GM19328 (cell line): ENCODE measurements around the gene MMRN2.
"Not testable (repeated sequence)": the region's sequence is repeated elsewhere in the genome, so short reads cannot be mapped to it uniquely, and the experiment has no call there.

Experiments
- ATAC-seq: cut with Tn5 transposase; IDR thresholded peaks from one replicate; pipeline ENCODE4 v1.9.1; 2021; ENCODE audit warnings: mild to moderate bottlenecking, moderate library complexity; ENCODE audit not compliant: unreplicated experiment

Gene MMRN2

DNA sequence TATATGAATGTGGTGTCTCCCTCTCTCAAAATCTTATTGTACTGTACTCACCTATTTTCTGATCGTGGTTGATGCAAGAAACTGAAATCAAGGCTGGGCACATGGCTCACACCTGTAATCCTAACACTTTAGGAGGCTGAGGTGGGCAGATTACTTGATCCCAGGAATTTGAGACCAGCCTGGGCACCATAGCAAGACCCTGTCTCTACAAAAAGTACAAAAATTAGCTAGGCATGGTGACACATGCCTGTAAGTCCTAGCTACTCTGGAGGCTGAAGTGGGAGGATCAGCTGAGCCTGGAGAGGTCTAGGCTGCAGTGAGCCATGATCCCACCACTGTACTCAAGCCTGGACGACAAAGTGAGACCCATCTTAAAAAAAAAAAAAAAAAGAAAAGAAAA lies 16.0 kb downstream of the MMRN2 start:
- ATAC-seq: no peak

DNA sequence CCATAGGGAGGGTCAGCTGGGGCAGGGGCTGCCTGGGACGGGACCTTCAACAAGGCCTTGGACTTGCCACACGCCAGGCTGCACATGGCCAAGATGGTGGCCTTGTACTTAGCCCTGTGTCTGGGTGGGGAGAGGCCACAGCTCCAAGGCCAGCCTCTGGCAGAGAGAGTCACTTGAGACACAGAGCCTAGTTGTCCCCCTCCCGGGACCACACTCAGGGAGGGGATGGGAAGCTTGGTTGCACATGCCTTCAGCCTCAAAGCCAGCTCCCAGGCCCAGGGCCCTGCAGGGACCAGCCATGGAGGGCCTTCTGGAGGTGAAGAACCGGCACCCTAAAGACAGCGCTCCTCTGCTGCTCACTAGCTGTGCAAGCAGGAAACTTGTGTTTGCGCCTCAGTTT lies 16.7 kb downstream of the MMRN2 start:
- no peak for ATAC-seq

DNA sequence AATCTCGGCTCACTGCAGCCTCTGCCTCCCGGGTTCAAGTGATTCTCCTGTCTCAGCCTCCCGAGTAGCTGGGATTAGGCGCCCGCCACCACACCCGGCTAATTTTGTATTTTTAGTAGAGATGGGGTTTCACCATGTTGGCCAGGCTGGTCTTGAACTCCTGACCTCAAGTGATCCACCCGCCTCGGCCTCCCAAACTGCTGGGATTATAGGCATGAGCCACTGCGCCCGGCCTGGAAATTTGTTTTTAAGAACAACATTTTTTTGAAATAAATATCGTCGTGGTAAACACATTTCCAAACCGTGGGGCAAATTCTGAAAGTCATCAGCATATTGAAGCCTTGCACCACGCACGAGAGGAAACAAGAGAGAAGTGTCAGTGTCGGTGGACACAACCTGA lies 17.3 kb downstream of the MMRN2 start:
- not testable (repeated sequence) for ATAC-seq

DNA sequence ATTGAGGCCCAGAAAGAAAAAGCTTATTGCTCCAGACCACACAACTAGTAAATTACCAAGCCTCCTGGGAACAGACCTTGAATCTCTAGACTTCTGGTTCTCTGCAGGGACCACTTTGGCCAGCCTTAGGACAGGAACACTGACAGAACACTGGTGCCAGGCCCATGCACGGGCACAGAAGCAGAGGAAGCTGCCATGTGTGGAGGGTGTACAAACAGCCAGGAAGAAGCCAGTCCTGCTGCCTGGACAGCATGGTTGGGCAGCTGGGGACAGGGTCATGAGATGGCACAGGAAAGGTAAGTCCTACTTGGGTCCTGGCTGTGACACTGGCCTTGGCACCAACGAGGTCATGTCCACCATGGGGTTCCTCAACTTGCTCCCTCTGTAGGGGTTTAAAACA lies 19.2 kb downstream of the MMRN2 start:
- ATAC-seq: no peak

DNA sequence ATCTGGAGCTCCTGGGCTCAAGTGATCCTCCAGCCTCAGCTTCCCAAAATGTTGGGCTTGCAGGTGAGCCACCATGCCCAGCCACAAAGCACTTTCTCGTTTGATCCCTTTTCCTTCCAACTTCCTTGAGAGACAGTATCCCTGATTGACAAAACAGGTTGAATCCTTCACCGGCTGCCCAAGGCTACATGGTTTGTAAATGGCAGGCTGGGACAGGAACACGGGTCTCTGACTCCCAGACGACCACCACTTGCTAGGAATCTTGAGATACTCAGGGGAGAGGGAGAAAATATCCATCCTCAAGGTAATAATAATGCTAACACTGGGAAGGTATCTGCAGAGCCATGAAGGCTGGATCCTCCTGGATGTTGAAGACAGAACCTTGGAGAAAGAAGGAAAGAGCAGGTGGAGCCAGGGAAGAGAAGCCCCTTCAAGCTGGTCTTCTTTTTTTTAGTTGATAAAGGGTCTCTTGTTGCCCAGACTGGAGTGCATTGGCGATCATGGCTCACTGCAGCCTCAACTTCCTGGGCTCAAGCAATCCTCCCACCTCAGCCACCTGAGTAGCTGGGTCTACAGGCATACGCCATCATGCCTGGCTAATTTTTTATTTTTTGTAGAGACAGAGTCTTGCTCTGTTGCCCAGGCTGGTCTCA lies 19.8 kb downstream of the MMRN2 start:
- no peak for ATAC-seq

DNA sequence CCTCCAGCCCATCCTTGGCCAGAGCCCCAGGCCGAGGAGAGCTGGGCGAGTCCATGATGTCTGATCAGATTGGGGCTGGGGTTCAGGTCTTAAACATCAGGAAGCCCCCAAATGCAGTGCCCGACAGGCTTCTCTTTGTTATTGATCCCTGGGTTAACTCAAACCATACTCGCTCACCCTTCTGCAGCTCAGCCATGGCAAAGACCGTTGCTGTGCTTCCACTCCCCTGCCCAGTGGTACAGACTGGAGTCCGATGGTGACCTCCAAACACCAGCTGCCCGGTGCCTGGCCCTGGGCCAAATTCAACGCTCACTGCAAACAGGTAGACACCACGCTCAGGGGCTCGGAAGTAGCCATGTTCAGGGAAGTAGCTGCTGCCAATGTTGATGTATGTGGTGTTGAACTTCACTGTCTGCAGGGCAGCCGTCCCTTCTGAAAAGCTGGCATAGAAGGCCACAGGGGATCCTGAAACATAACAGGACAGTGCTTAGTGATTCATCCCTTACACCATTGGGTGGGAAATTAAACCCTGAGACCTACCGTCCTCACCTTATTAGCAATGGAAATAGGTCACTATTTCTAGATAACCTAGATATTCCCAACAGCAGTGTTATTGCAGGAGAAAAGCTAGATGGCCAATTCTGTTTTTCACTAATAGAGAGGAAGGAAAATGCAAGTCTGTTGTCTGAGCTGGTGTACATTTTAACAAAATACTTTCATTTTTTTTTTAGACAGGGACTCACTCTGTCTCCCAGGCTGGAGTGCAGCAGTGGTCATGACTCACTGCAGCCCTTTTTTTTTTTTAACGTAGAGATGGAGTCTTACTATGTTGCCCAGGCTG lies 20.5 kb downstream of the MMRN2 start:
- ATAC-seq: no peak

DNA sequence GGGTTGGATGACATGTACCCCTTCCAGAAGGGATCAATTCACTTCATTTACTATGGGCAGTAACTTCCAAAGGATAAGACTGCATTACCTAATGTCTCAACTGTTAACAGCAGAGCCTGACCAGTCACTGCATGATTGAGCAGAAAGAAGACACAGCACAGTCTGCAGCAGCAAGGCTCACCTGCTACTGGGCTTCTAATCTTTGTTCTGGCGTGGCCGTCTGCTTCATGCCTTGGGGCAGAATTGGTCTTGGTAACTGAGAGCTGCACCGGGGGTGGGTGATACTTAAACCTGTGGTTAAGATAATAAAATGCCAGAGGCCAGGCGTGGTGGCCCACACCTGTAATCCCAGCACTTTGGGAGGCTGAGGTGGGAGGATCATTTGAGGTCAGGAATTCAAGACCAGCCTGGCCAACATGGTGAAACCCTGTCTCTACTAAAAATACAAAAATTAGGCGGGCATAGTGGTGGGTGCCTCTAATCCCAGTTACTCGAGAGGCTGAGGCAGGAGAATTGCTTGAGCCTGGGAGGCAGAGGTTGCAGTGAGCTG lies 23.2 kb downstream of the MMRN2 start:
- ATAC-seq: not testable (repeated sequence)

DNA sequence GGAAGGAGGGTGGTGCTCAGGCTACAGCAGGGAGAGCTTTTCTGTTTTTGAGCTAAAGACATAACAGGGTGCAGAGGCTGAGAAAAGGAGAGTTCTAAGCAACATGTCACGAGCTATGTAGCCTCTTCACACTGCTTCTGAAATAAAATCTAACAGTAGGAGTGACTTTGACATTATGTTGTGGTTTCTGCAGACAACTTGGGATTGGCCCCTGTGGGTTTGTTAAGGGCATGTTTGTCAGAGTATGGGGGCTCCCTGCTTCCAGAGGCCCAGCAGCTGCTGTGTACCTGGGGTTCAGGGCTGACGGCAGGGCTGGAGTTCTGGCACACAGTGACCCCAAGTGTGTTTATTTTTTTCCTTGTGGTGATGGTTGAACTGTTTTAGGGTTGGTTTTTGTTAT lies 24.7 kb downstream of the MMRN2 start:
- no peak for ATAC-seq

DNA sequence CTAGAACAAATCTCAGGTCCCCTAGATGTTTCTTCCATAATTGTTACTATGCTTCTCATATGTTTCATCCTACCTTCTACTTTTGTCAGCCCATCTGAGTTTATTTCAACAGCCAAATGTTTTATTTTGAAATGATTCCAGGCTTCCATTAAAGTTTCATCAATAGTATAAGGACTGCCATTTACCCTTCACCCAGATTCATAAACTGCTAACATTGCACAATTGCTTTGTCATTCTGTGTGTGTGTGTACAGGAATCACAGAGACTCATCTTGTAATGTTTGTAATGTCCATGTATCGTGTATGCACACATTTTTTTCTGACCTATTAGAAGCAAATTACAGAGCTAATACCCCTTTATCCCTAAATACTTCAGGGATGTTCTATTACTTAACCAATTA lies 25.5 kb downstream of the MMRN2 start:
- no peak for ATAC-seq

DNA sequence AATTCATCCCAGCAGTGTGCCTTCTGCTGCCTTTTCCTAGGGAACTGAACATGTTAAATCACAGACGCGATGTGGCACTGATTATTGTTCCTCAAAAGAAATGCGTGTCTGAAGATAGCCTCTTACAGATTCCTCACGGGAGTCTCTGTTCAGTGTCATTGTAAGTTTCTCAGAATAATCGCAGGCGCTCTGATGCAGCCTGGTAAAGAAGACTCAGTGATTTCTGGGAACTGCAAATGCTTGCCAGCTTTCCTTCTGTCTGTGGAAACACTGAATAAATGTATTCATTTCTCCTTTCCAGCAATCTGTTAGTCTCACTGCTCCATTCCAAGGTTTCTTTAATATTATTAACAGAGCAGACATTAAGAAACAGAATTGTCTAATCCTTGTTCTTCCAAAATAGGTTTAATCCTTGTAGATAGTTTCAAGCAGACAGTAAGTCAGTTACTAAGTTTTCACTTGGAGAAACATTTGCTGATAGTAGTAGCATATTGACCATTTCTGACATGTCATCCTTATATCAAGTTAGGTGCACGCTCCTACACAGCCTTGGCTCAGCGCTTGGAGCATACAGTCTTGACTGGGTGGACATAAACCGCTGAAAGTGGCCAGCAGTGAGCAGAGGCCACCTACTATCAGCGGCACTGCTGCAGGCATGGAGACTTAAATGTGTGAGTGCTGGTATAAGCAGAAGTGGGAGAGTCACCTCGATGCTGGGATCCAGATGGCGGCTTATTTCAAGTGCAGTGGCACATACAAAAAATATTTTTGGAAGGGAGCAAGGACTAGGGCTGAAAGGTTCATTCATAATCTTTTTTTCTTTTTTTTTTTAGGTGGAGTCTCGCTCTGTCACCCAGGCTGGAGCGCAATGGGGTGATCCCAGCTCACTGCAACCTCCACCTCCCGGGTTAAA lies 27.7 kb downstream of the MMRN2 start:
- ATAC-seq: no peak

DNA sequence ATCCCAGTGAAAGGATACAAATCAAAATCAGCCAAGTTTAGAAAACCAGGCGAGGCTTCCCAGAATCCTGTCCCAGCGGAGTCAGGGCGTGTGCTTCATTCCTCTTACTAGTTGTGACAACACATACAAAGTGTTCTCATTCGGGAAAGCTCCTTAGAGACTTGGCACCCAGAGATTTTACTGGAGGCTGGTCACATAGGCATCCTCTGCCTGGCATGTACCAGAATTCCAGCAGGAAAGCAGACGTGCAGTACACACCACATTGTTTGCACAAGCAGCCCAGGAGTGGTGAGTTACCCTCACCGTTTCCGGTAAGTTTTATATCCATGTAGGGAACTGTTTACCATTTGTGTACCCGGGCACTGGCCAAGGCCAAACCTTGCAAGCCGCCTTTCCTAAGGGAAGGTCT lies 34.9 kb downstream of the MMRN2 start:
- no peak for ATAC-seq

DNA sequence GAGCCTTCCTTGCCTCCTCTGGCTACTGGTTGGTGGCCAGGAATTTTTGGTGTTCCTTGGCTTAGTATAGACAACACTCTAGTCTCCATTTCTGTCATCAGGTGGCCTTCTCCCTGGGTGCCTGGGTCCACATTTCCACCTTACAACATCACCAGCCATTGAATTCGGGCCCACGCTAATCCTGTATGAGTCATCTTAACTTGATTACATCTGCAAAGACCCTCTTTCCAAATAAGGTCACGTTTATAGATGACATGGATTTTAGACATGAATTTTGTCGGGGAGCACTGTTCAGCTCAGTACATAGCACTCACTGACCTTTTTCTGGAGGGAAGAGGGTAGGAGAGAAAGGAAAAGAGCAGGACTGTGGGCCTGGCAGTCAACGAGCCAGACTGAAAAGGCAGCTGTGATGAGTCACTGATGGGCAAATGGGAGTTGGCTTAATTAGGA lies 39.4 kb downstream of the MMRN2 start:
- no peak for ATAC-seq

DNA sequence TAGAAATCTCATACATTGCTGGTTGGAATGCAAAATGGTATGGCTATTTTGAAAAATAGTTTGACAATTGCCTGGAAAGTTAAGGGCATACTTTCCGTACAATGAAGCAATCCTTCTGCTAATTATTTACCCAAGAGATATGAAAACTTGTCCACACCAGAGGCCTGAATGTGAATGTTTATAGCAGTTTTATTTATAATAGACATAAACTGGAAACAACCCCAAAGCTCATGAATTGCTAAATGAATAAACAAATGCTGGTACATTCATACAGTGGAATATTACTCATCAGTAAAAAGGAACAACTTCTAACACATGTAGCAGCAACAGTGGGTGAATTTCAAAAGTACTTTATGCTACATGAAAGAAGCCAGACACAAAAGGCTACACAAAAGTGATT lies 42.7 kb downstream of the MMRN2 start:
- ATAC-seq: no peak

DNA sequence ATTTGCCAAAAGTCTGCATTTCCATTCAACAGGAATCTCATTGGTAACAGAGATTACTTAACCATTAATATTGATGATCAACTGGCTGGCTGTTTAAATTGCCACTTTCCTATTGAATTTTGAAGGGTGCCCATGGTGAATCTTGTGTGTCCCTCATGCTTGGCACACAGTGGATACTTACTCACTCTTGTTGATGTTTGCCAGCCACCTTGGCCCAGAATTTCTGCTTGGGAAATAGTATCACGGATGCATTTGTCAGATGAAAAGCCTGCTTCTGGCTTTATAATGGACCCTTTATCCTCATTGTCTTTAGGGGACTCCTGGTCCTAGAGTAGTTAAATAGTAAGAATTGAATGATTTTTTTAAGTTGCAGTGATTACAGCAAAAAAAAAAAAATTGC lies 52.0 kb downstream of the MMRN2 start:
- no peak for ATAC-seq

DNA sequence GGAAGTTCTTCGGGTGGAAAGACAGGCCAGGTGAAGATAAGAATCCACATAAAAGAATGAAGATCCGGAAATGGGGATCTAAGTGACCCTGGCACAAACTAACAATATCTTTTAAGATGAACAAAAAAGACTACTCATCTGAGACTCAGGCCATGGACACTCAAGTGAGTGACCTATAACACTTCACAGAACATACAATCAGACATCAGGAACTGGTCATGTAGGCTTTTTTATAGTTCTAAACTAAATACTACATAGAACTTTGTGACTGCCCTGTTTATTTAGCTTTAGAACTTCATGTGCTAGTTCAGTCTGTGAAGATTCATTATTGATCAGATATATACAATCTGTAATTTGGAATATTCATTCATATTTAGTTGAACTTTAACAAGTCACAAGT lies 52.8 kb downstream of the MMRN2 start:
- ATAC-seq: no peak

DNA sequence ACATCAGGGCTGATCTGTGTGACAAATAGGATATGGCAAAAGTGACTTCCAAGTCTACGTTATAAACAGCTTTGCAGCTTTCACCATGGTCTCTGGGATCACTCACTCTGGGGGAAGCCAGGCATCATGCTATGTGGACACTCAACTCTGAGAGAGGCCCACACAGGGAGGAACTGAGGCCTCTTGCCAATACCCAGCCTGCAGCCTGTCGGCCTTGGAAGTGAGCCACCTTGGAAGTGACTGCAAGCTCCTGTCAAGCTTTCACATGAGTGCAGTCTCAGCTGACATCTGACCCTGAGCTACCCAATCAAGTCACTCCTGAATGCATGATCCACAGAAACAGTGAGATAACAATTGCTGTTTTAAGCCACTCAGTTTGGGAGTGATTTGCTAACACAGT lies 56.5 kb downstream of the MMRN2 start:
- ATAC-seq: no peak

DNA sequence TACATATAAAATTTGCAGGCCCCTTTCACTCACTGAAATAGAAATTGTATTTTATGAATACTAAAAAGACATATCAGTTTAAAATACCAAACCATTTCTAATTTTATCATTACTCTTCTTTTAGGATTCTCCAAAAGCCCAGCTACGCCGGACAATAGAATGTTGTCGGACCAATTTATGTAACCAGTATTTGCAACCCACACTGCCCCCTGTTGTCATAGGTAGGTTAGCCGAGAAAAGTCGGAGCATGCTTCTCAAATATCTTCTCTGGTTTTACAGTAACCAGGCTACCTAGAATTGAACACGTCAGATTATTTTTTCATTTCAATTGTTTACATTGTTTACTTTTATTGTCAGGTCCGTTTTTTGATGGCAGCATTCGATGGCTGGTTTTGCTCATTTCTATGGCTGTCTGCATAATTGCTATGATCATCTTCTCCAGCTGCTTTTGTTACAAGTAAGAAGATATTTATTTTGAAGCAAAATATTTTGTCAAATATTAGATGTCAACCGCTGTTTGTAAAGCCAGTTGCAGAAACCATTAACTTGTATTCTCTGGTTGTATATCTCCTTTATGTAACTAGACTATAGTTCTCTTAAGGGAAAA lies 57.6 kb downstream of the MMRN2 start:
- no peak for ATAC-seq

DNA sequence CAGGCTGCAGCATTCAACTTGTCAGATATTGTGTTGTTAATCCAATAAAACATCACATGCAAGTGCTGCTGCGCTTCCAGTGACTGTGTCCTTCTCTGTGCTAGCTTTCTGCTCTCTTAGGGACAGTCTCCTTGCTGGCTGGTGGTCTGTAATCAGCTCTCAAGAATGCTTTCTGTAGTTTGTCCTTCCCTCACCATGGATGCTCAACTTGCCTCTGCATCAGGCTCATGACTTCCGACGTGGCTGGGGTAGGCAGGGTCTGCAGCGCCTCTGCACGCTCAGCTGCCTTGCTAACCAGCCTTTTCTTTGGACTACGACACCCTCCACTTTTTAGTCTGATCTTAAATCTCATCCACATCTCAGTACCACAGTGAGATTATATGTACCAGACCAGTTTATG lies 58.3 kb downstream of the MMRN2 start:
- ATAC-seq: no peak

DNA sequence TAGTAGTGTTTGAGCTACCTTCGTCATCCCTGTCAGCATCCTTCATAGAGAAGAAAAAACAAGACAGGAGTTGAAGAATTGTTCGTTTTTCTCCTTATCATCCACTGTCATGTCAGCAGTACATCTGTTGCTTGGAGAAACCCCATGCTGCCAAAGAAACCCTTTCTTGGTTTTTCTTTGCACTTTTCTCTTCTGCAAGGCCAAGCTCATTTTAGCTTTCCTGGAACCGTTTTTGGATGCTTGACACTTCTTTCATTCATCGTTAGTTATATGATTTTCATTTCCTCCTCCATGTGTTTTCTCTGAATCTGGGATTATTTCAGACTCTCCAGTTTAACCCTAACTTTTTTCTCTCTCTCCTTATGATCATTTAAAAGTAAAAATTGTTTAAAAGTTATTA lies 58.9 kb downstream of the MMRN2 start:
- no peak for ATAC-seq

DNA sequence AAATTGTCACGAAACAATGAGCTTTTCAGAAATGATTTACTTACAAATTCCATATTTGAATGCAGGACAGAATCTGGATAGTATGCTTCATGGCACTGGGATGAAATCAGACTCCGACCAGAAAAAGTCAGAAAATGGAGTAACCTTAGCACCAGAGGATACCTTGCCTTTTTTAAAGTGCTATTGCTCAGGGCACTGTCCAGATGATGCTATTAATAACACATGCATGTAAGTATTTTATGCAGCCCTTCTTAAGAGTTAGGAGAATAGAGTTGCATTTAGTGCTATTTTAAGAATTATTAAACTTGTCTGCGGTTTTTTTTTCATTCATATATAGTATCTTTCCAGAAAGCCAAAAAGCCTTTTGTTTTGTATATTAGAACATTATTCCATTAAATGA lies 67.4 kb downstream of the MMRN2 start:
- ATAC-seq: no peak
